GM06990 (cell line): Measurements from ENCODE around the gene ERBB4.

ENCODE experiments used
- DNase-seq: peaks from one replicate; pipeline ENCODE4 v3.0.0-alpha.2; 2011; ENCODE audit not compliant: insufficient read length; ENCODE audit errors: extremely low read depth
- H3K27me3 ChIP-seq: replicated peaks from 2 replicates; pipeline ENCODE4 v1.6.0; 2011; ENCODE audit warnings: low read length; ENCODE audit not compliant: control insufficient read depth, insufficient read depth
- H3K36me3 ChIP-seq: 2 replicates; pipeline ENCODE4 v1.5.1; 2011; ENCODE audit warnings: low read length; ENCODE audit not compliant: control insufficient read depth, insufficient read depth
- H3K4me3 ChIP-seq: replicated peaks from 2 replicates; pipeline ENCODE4 v1.5.1; 2011; ENCODE audit warnings: low read depth, mild to moderate bottlenecking, control low read depth, low read length
- TF ChIP-seq, protein P1 (sequence below): IDR thresholded peaks from 2 replicates; pipeline ENCODE4 v1.5.1; 2011; ENCODE audit warnings: low read length, control low read depth, mild to moderate bottlenecking, inconsistent platforms; ENCODE audit not compliant: insufficient read depth, poor library complexity, severe bottlenecking

The ERBB4 gene

DNA sequence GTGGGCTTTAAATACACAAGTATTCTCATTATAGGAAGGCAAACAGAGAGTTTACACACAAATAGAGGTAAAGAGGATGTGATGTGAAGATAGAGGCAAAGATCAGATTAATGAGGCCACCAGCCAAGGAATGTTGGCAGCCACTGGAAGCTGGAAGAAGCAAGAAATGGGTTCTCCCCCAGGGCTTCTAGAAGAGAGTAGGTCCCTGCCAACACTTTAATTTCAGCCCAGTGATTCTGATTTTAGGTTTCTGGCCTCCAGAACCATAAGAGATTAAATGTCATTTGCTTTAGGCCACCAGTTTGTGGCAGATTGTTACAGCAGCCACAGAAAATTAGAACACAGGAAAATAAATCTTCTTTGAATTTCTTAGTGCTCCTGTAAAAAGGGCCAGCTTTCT is 1065.5 kb downstream of the ERBB4 start:
- Histone ChIP-seq H3K36me3 (no peaks in the 10 kb centered on the region), H3K4me3 (no peak overlapping the region), H3K27me3 (no peaks in the 10 kb centered on the region)
- TF ChIP-seq, protein P1, sequence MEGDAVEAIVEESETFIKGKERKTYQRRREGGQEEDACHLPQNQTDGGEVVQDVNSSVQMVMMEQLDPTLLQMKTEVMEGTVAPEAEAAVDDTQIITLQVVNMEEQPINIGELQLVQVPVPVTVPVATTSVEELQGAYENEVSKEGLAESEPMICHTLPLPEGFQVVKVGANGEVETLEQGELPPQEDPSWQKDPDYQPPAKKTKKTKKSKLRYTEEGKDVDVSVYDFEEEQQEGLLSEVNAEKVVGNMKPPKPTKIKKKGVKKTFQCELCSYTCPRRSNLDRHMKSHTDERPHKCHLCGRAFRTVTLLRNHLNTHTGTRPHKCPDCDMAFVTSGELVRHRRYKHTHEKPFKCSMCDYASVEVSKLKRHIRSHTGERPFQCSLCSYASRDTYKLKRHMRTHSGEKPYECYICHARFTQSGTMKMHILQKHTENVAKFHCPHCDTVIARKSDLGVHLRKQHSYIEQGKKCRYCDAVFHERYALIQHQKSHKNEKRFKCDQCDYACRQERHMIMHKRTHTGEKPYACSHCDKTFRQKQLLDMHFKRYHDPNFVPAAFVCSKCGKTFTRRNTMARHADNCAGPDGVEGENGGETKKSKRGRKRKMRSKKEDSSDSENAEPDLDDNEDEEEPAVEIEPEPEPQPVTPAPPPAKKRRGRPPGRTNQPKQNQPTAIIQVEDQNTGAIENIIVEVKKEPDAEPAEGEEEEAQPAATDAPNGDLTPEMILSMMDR, result no peak
- no peak for DNase-seq

DNA sequence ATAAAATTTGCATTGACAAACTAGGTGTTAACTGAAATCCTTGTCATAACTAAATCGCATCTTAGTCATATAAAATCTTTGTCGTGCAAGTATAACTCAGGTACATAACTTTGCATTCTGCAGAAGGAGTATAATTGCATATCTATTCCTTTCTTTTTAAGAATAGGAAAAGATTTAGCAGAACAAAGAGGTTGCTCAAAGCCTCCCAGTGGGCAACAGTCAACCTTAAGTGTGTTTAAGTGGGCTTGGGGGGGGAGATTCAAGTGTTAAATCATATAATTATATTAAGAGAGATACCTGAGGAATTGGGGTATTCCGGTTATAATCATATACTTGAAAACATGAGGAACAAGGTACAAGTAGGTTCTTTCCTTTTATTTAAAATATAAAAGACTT is 1068.9 kb downstream of the ERBB4 start:
- TF ChIP-seq, protein P1, result no peak
- Histone ChIP-seq H3K4me3 (no peak overlapping the region), H3K27me3 (no peaks in the 10 kb centered on the region), H3K36me3 (no peaks in the 10 kb centered on the region)
- DNase-seq, result no peak

DNA sequence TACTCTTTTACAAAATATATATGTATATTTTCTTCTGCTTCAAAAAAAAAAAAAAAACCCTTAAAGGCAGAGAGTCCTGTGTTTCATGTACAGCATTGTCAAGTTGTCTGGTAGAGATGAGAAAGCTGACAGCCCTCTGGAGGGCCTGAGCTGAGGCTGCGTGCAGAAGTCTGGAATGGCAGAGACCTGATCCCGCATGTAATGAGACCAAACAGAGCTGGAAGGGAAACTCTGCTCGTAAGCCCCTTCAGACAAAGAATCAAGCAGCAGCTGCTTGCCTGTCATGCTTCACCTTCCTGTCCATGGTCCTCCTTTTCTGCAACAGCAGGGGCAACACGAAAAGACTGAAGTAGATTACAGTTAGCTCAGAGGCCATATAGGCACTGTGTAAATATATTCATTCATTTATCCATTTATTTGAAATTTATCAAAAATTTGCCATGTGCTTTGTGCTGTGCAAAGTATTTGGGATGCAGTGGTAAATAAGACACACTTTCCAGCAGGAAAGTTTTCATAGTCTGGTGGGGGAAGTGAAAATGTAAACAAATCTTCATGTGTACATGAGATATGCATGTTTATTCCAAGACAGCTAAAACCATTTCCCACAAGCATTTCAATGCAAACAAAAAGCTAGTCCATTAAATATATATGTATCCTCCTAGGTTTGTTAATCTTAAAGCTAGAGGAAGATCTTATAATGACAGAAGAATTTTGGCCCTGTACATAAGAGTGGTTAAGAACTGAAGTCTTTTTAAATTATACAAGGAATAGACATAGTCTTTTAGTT is 1069.5 kb downstream of the ERBB4 start:
- TF ChIP-seq, protein P1, result no peak
- DNase-seq, result no peak
- no peaks in the 10 kb centered on the region for H3K36me3 ChIP-seq
- H3K27me3 ChIP-seq, result no peaks in the 10 kb centered on the region
- no peak overlapping the region for H3K4me3 ChIP-seq

DNA sequence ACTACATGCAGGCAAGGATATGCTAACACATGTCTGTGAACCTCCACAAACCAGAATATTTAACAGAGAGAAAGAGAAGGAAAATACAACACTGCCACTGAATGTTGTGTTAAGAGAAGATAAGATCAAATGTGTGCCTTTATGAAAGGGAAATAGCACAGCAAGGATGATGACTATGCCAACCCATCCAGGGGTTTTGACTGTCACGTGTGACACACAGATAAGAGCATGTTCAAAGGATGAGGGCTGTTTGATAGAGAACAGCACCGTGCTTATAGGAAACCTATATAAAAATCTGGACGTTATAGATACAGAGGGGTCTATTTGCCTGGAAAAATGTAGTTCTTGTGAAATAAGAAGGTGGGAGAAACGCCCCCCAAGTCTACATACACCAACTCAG is 1070.4 kb downstream of the ERBB4 start:
- H3K36me3 ChIP-seq, result no peaks in the 10 kb centered on the region

DNA sequence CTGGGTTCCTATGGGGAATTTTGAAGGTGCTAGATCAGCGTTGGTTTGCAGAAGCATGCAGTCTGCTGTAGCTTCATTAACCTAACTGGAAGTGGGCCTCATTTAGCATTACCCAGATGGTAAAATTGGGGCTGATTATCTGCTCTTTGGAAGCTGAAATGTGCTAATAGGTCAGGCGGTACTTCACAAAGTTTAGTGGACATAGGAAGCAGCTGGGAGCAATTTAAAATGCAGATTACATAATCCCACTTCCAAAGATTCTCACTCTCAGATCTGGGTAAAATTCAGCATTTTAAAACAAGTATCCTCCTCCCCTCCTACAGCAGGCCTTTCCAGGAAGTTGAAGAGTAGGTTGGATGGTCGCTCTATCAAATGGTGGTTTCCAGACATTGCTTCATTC is 1075.2 kb downstream of the ERBB4 start:
- TF ChIP-seq, protein P1, result no peak
- no peak for DNase-seq
- H3K27me3 ChIP-seq, result no peaks in the 10 kb centered on the region
- H3K4me3 ChIP-seq, result no peak overlapping the region
- H3K36me3 ChIP-seq, result no peaks in the 10 kb centered on the region

More for the DNA sequence above, 1070.4 kb downstream of the ERBB4 start:
- DNase-seq, result no peak
- Histone ChIP-seq H3K4me3 (no peak overlapping the region), H3K27me3 (no peaks in the 10 kb centered on the region)
- TF ChIP-seq, protein P1, result no peak
